ENCODE measurements around the gene WSCD2. TPM values are rescaled to one million over a fixed set of nuclear protein-coding genes. Genes with fewer than 3 reads are reported as not detected.

The WSCD2 gene
- total RNA-seq, 1 donor from 2014 or later: not detected

GRCh38 chr12:108150436-108150835 is 21.3 kb downstream of the WSCD2 start:
- Histone ChIP-seq H3K4me3 (ENCODE audit: low read depth, low read length) (no peak overlapping the region), H3K27me3 (ENCODE audit: control insufficient read depth, insufficient read depth, low read length) (no peaks in the 10 kb centered on the region), H3K36me3 (ENCODE audit: control insufficient read depth, insufficient read depth, low read length) (no peaks in the 10 kb centered on the region)
- peak; percentile 7 for FAIRE-seq
- TF ChIP-seq CTCF (IDR thresholded peaks at IDR 0.05; ENCODE audit: insufficient read depth, low read length, severe bottlenecking): no peak
- DNase-seq (ENCODE audit: low read depth): no peak

- Histone ChIP-seq H3K27me3 (ENCODE audit: control insufficient read depth, insufficient read depth, low read length) (no peaks in the 10 kb centered on the region), H3K36me3 (ENCODE audit: control insufficient read depth, insufficient read depth, low read length) (no peaks in the 10 kb centered on the region), H3K4me3 (ENCODE audit: low read depth, low read length) (no peak overlapping the region)
- FAIRE-seq (no peak), DNase-seq (ENCODE audit: low read depth) (no peak)
- no peak for TF ChIP-seq CTCF (IDR thresholded peaks at IDR 0.05; ENCODE audit: insufficient read depth, low read length, severe bottlenecking)
Observed at GRCh38 chr12:108151533-108152169, 22.6 kb downstream of the WSCD2 start.

GRCh38 chr12:108152170-108152538 is 23.1 kb downstream of the WSCD2 start:
- Histone ChIP-seq H3K4me3 (ENCODE audit: low read depth, low read length) (no peak overlapping the region), H3K27me3 (ENCODE audit: control insufficient read depth, insufficient read depth, low read length) (no peaks in the 10 kb centered on the region), H3K36me3 (ENCODE audit: control insufficient read depth, insufficient read depth, low read length) (no peaks in the 10 kb centered on the region)
- FAIRE-seq (no peak), DNase-seq (ENCODE audit: low read depth) (no peak)
- no peak for TF ChIP-seq CTCF (IDR thresholded peaks at IDR 0.05; ENCODE audit: insufficient read depth, low read length, severe bottlenecking)

- Histone ChIP-seq H3K27me3 (ENCODE audit: control insufficient read depth, insufficient read depth, low read length) (no peaks in the 10 kb centered on the region), H3K36me3 (ENCODE audit: control insufficient read depth, insufficient read depth, low read length) (no peaks in the 10 kb centered on the region), H3K4me3 (ENCODE audit: low read depth, low read length) (no peak overlapping the region)
- TF ChIP-seq CTCF (IDR thresholded peaks at IDR 0.05; ENCODE audit: insufficient read depth, low read length, severe bottlenecking): no peak
- no peak for FAIRE-seq
- peak; percentile 39 for DNase-seq (ENCODE audit: low read depth)
Observed at GRCh38 chr12:108156717-108157116, 27.6 kb downstream of the WSCD2 start.

GRCh38 chr12:108157870-108158459 is 28.9 kb downstream of the WSCD2 start:
- no peaks in the 10 kb centered on the region for H3K27me3 ChIP-seq (ENCODE audit: control insufficient read depth, insufficient read depth, low read length)
- no peak overlapping the region for H3K4me3 ChIP-seq (ENCODE audit: low read depth, low read length)
- TF ChIP-seq CTCF (IDR thresholded peaks at IDR 0.05; ENCODE audit: insufficient read depth, low read length, severe bottlenecking): no peak
- FAIRE-seq (no peak), DNase-seq (ENCODE audit: low read depth) (no peak)
- no peaks in the 10 kb centered on the region for H3K36me3 ChIP-seq (ENCODE audit: control insufficient read depth, insufficient read depth, low read length)

- FAIRE-seq: no peak
- Histone ChIP-seq H3K27me3 (ENCODE audit: control insufficient read depth, insufficient read depth, low read length) (no peaks in the 10 kb centered on the region), H3K36me3 (ENCODE audit: control insufficient read depth, insufficient read depth, low read length) (no peaks in the 10 kb centered on the region), H3K4me3 (ENCODE audit: low read depth, low read length) (no peak overlapping the region)
- no peak for TF ChIP-seq CTCF (IDR thresholded peaks at IDR 0.05; ENCODE audit: insufficient read depth, low read length, severe bottlenecking)
- no peak for DNase-seq (ENCODE audit: low read depth)
Observed at GRCh38 chr12:108162207-108162606, 33.1 kb downstream of the WSCD2 start.

Measured in bronchial epithelial cell (primary cell).